Measurements from ENCODE around the gene PDE6H.

Gene PDE6H

DNA sequence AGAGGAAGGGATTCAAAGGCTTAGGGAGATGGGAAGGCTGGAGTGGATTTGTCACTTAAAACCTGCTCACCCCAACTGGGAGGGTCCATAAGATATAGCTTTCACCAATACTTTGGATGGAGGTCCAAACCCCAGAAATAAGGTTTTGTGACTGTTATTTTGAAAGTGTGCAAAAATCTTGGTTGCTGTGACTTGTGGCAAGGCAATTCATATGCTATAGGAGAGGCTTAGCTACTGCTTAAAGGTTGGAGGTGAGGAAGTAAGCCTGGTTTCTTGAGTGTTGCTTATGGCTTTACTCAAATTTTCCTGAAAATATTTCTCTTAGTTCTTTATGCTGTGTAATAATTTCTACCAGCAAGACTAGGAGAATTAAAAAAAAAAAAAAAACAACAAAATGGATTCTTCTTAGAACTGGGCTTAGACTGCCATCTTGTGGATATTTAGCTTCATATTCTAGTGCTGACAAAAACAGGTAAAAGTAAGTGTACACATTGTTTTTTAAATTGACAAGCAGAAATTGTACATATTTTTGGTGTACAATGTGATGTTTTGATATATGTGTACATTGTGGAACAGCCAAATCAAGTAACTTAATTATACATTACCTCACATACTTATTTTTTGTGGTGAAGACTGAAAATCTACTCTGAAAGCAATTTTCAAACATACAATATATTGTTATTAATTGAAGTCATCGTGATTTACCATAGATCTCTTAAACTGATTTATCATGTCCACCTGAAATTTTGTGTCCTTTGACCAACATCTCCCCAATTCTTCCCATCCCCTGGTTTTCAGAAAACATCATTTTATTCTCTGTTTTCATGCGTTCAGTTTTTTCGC lies 23.0 kb downstream of the PDE6H start:
- DNase-seq (ENCODE audit: low read depth), result no peak
- TF ChIP-seq, protein P1, sequence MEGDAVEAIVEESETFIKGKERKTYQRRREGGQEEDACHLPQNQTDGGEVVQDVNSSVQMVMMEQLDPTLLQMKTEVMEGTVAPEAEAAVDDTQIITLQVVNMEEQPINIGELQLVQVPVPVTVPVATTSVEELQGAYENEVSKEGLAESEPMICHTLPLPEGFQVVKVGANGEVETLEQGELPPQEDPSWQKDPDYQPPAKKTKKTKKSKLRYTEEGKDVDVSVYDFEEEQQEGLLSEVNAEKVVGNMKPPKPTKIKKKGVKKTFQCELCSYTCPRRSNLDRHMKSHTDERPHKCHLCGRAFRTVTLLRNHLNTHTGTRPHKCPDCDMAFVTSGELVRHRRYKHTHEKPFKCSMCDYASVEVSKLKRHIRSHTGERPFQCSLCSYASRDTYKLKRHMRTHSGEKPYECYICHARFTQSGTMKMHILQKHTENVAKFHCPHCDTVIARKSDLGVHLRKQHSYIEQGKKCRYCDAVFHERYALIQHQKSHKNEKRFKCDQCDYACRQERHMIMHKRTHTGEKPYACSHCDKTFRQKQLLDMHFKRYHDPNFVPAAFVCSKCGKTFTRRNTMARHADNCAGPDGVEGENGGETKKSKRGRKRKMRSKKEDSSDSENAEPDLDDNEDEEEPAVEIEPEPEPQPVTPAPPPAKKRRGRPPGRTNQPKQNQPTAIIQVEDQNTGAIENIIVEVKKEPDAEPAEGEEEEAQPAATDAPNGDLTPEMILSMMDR (IDR thresholded peaks at IDR 0.05; ENCODE audit: low read depth, low read length, missing control alignments), result peak; percentile 18
- H3K4me3 ChIP-seq (ENCODE audit: low read depth, low read length), result no peak overlapping the region

DNA sequence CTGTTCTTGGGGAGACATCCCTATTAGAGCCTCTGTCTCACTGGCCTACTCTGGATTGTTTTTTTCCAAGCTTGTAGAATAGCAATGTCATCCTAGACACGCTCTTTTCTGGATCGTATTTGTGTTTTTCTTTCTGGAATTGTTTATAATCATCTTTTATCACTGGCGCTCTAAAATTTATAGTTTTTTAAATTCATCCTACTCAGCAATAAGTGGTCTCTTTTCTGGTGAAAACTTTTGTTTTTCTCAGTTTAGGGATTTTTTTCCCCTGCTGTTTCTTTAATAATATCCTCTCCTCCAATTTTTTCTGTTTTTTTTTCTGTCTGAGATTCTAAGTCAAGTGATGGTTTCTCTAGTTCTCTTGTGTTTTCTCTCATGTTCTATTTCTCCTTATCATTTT lies 25.2 kb downstream of the PDE6H start:
- TF ChIP-seq, protein P1 (IDR thresholded peaks at IDR 0.05; ENCODE audit: low read depth, low read length, missing control alignments), result no peak
- DNase-seq (ENCODE audit: low read depth), result no peak
- no peak overlapping the region for H3K4me3 ChIP-seq (ENCODE audit: low read depth, low read length)

DNA sequence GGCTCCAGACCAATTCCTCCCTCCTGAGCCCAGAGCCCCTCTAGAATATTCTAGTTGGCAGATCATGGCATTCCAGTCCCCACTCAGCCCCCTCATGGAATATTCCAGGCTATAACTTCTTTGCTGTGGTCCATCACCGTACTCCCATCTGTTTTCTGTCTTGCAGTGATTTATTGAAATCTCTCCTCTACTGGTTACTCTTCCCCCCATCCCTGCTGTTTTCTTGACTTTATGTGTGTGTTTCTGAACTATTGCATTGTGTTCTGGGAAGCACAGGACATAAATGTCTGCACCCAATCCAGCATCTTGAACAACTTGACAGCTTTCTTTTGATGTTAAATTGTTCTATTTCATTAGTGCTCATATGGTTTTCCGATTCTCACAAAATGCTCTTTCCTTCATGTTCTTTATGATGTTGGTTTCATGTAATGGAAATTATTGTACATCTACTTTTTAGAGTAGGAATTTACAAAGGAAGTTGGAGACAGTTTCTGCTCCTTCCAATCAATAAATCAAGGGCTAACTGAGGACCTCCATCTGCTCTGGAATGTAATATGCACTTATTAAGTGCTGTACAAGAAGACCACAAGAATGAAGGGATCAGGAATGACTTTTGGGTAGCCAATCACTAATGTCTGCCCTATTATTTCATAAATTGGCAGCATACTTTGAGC lies 26.3 kb downstream of the PDE6H start:
- DNase-seq (ENCODE audit: low read depth), result no peak
- H3K4me3 ChIP-seq (ENCODE audit: low read depth, low read length), result no peak overlapping the region
- TF ChIP-seq, protein P1 (IDR thresholded peaks at IDR 0.05; ENCODE audit: low read depth, low read length, missing control alignments), result no peak

DNA sequence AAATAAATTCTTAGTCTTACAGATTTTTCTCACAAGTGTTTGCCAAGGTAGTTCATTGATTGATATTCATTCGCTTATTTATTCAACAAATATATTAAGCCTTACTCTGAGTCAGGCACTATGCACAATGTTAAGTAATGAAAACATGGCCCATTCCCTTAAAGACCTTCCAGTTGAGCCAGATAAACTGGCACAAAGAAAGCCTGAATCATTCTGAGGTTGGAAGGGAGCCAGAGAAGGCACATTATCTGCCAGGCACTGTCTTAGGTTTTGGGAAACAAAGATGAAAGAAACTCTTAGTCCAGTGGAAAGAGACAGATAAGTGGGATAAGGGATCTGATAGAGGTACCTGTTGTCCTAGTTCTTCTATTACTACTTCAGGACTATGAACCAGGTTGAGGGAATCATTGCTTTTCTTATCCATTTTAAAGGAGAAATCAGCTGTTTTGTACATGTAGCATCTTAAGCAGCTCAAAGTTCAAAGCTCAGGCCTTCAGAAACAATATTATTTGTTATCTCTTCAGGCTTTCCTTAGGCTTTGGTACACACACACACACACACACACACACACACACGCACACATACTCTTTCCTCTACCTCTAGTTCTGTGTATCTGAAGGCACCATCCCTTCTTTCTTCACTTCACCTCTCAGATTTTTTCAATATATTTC lies 27.0 kb downstream of the PDE6H start:
- TF ChIP-seq, protein P1 (IDR thresholded peaks at IDR 0.05; ENCODE audit: low read depth, low read length, missing control alignments), result no peak
- no peak overlapping the region for H3K4me3 ChIP-seq (ENCODE audit: low read depth, low read length)
- no peak for DNase-seq (ENCODE audit: low read depth)

GRCh38 chr12:15000575-15000974 lies 27.7 kb downstream of the PDE6H start:
- DNase-seq (ENCODE audit: low read depth), result no peak
- no peak overlapping the region for H3K4me3 ChIP-seq (ENCODE audit: low read depth, low read length)
- TF ChIP-seq, protein P1 (IDR thresholded peaks at IDR 0.05; ENCODE audit: low read depth, low read length, missing control alignments), result no peak

GRCh38 chr12:15001733-15002382 lies 29.0 kb downstream of the PDE6H start:
- TF ChIP-seq, protein P1 (IDR thresholded peaks at IDR 0.05; ENCODE audit: low read depth, low read length, missing control alignments), result no peak
- DNase-seq (ENCODE audit: low read depth), result no peak
- H3K4me3 ChIP-seq (ENCODE audit: low read depth, low read length), result no peak overlapping the region
